ENCODE measurements around the gene EIF3I. TPM values are rescaled to one million over a fixed set of nuclear protein-coding genes. Genes with fewer than 3 reads are reported as not detected.

EIF3I gene
- total and polyA plus RNA-seq, 10 of the 15 experiments (the other 5 are each of a cell fraction or from before 2014, with no cell fraction given): 208 to 606 (median 352) TPM

DNA sequence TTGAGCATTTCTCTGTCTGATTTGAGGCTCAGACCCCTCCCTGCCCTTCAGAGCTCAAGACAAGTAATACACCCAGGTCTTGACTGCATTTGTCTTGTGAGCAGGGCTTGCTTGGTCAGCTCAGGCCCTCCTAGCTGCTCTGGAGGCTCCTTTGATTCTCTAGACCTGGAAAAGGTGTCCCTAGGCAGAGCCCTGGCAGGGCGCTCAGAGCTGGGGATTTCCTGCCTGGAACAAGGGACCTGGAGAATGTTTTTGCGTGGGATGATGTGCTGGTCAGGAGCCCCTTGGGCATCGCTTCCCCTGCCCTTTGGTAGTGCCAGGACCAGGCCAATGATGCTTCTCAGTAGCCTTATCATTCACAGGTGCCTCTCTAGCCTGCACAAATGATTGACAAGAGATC, 26.7 kb upstream of the EIF3I start:
- ATAC-seq (no peak), FAIRE-seq (no peak), DNase-seq (ENCODE audit: low read depth, low spot score) (no peak)
- Histone ChIP-seq H3K9ac (ENCODE audit: control insufficient read depth, insufficient read depth, low read length) (no peak overlapping the region), H3K9me3 (replicated peaks; ENCODE audit: control insufficient read depth, insufficient read depth, low read length) (no peaks in the 10 kb centered on the region), H3K27me3 (replicated peaks in 1 of 2; ENCODE audit: control insufficient read depth in 2 of 2, insufficient read depth in 2 of 2, low read length in 1 of 2) (no peaks in the 10 kb centered on the region), H3K4me1 (ENCODE audit: control insufficient read depth, insufficient read depth, low read length) (peaks cover 9% of the 10 kb centered on the region), H3K4me2 (ENCODE audit: control insufficient read depth, insufficient read depth) (no peak overlapping the region), H4K20me1 (ENCODE audit: control insufficient read depth, insufficient read depth) (no peaks in the 10 kb centered on the region), H3K27ac (ENCODE audit: control insufficient read depth, insufficient read depth) (no peak overlapping the region), H3K4me3 (no peak overlapping the region), H2AFZ (ENCODE audit: control insufficient read depth, low read depth, low read length) (no peak overlapping the region), H3K79me2 (ENCODE audit: control insufficient read depth, insufficient read depth, low read length) (peaks cover 2% of the 10 kb centered on the region), H3K36me3 (ENCODE audit: control insufficient read depth in 2 of 2, insufficient read depth in 2 of 2, low read length in 1 of 2) (peaks cover 46 to 51% of the 10 kb centered on the region in 2 experiments)
- TF ChIP-seq MXI1 (IDR thresholded peaks at IDR 0.05; ENCODE audit: low read depth, low read length) (no peak), NFXL1 (IDR thresholded peaks at IDR 0.05; ENCODE audit: borderline replicate concordance) (no peak), PAX8 (IDR thresholded peaks at IDR 0.05) (no peak)
- TF ChIP-seq, protein P1, sequence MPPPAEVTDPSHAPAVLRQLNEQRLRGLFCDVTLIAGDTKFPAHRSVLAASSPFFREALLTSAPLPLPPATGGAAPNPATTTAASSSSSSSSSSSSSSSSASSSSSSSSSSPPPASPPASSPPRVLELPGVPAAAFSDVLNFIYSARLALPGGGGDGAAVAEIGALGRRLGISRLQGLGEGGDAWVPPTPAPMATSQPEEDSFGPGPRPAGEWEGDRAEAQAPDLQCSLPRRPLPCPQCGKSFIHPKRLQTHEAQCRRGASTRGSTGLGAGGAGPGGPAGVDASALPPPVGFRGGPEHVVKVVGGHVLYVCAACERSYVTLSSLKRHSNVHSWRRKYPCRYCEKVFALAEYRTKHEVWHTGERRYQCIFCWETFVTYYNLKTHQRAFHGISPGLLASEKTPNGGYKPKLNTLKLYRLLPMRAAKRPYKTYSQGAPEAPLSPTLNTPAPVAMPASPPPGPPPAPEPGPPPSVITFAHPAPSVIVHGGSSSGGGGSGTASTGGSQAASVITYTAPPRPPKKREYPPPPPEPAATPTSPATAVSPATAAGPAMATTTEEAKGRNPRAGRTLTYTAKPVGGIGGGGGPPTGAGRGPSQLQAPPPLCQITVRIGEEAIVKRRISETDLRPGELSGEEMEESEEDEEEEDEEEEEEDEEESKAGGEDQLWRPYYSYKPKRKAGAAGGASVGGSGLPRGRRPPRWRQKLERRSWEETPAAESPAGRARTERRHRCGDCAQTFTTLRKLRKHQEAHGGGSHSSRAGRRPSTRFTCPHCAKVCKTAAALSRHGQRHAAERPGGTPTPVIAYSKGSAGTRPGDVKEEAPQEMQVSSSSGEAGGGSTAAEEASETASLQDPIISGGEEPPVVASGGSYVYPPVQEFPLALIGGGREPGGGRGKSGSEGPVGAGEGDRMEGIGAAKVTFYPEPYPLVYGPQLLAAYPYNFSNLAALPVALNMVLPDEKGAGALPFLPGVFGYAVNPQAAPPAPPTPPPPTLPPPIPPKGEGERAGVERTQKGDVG (CRISPR knock-in tag; IDR thresholded peaks at IDR 0.05): no peak
- ChIA-PET RAD21 (ENCODE audit: unreplicated experiment) (no interaction called here), POLR2A (no interaction called here), CTCF (no interaction called here), SMC1A (ENCODE audit: uncharacterized antibody, unreplicated experiment) (no interaction called here)
- WGBS (ENCODE audit: insufficient coverage, insufficient replicate concordance, low lambda C conversion rate, missing lambda C conversion rate): 84% methylated on average over 3 of the region's 3 CpGs
- intact Hi-C loops (cut with micrococcal nuclease; ENCODE audit: unreplicated experiment) (no loop called here), in situ Hi-C loops (cut with MboI) (no loop called here)
- no TSS peak for BruUV-seq (replicated peaks)

All from GM12878 (cell line).